HepG2 (cell line): Measurements from ENCODE around the gene NOVA2. TPM values are rescaled to one million over a fixed set of nuclear protein-coding genes. Genes with fewer than 3 reads are reported as not detected.

ENCODE experiments used
- ATAC-seq: fragments of 200-7000 bp; cut with Tn5 transposase; 3 replicates; pipeline ENCODE4 v1.9.1; 2020; ENCODE audit warnings: mild to moderate bottlenecking, moderate library complexity
- BruUV-seq: library from RNA; stranded (reverse); fragments of 400-500 nt; replicated peaks from 2 replicates; lab custom pipeline; 2021; lab: Mats Ljungman, UMichigan
- CTCF ChIA-PET: fragments of 300-600 bp; formaldehyde crosslinking; extraction: SDS; loops from one replicate; lab custom pipeline; 2021; ENCODE audit warnings: low total read pairs, inconsistent platforms, low intra/inter-chr PET ratio; lab: Yijun Ruan, JAX
- POLR2A ChIA-PET: fragments of 350-600 bp; sonication (Branson Sonifier 250); formaldehyde crosslinking; loops from one replicate; lab custom pipeline; 2020; ENCODE audit warnings: antibody characterized with exemption, inconsistent platforms; lab: Yijun Ruan, JAX
- DNase-seq: peaks from one replicate; pipeline ENCODE4 v3.0.0-alpha.2; 2015; ENCODE audit warnings: low spot score
- FAIRE-seq: peaks from 3 replicates; lab custom pipeline; 2011; peaks lifted over from hg19 to GRCh38; lab: Jason Lieb, UNC
- H2AFZ ChIP-seq: one replicate; pipeline ENCODE4 v1.6.1; 2011; ENCODE audit warnings: low read length, inconsistent platforms
- H3K27ac ChIP-seq: fragments of 300-600 bp; 3 replicates; pipeline ENCODE4 v1.8.0; 2011; ENCODE audit warnings: mixed run types, mild to moderate bottlenecking, mixed read lengths, low read length, inconsistent platforms; ENCODE audit not compliant: insufficient read depth; ENCODE audit errors: extremely low read length
- H3K27me3 ChIP-seq, 2 experiments: fragments of 200-600 bp in 1 of 2; 2 replicates in 1 of 2; 3 replicates in 1 of 2; pipeline versions ENCODE4 v1.6.0 to v1.8.0; 2011; ENCODE audit warnings: low read length in 2 of 2, mild to moderate bottlenecking in 2 of 2, moderate library complexity in 2 of 2, inconsistent platforms in 1 of 2; ENCODE audit not compliant: insufficient read depth in 2 of 2, control insufficient read depth in 1 of 2
- H3K36me3 ChIP-seq, 2 experiments: fragments of 200-600 bp in 1 of 2; replicated peaks in 1 of 2; 2 replicates in 1 of 2; 3 replicates in 1 of 2; pipeline versions ENCODE4 v1.5.1 to v1.8.0; 2011; ENCODE audit warnings: low read length in 2 of 2, inconsistent platforms in 1 of 2; ENCODE audit not compliant: insufficient read depth in 2 of 2, control insufficient read depth in 1 of 2
- H3K4me1 ChIP-seq: 2 replicates; pipeline ENCODE4 v1.5.1; 2012; ENCODE audit warnings: low read length, inconsistent platforms; ENCODE audit not compliant: insufficient read depth
- H3K4me2 ChIP-seq: 2 replicates; pipeline ENCODE4 v1.6.0; 2011; ENCODE audit warnings: low read depth, low read length, inconsistent platforms
- H3K4me3 ChIP-seq, 3 experiments: fragments of 200-600 bp in 1 of 3; sonication (generic), shearing (Covaris generic) in 1 of 3; replicated peaks in 1 of 3; 2 replicates each; pipeline ENCODE4 v1.5.1; 2011 to 2016; ENCODE audit warnings: low read length in 3 of 3, inconsistent platforms in 2 of 3, low read depth in 2 of 3, mild to moderate bottlenecking in 2 of 3, control low read depth in 1 of 3, mixed read lengths in 1 of 3; ENCODE audit not compliant: insufficient read depth in 1 of 3
- H3K79me2 ChIP-seq: one replicate; pipeline ENCODE4 v1.6.1; 2011; ENCODE audit warnings: low read length, inconsistent platforms; ENCODE audit not compliant: insufficient read depth
- H3K9ac ChIP-seq: 2 replicates; pipeline ENCODE4 v1.6.0; 2011; ENCODE audit warnings: mild to moderate bottlenecking, low read depth, low read length, inconsistent platforms; ENCODE audit not compliant: insufficient read depth
- H3K9me3 ChIP-seq: 2 replicates; pipeline ENCODE4 v1.5.1; 2012; ENCODE audit warnings: mild to moderate bottlenecking, low read length
- H4K20me1 ChIP-seq: 2 replicates; pipeline ENCODE4 v1.6.0; 2011; ENCODE audit warnings: inconsistent platforms, mild to moderate bottlenecking, low read length, moderate library complexity; ENCODE audit not compliant: insufficient read depth
- PRDM4 ChIP-seq: sonication (generic); formaldehyde crosslinking; IDR thresholded peaks from 2 replicates; pipeline ENCODE4 v1.9.0; 2021; ENCODE audit warnings: missing genetic modification reagents, borderline replicate concordance
- TBX2 ChIP-seq: sonication (generic); formaldehyde crosslinking; IDR thresholded peaks from 2 replicates; pipeline ENCODE4 v1.5.0; 2020; ENCODE audit warnings: missing genetic modification reagents, mild to moderate bottlenecking, borderline replicate concordance
- ZNF317 ChIP-seq: sonication (generic); formaldehyde crosslinking; IDR thresholded peaks from 2 replicates; pipeline ENCODE4 v1.5.0; 2020; ENCODE audit warnings: mild to moderate bottlenecking, missing genetic modification reagents
- ZNF496 ChIP-seq: sonication (generic); formaldehyde crosslinking; IDR thresholded peaks from 2 replicates; pipeline ENCODE4 v1.8.1; 2023; ENCODE audit warnings: mild to moderate bottlenecking, moderate library complexity, missing genetic modification reagents; ENCODE audit not compliant: insufficient replicate concordance
- WGBS: methylation state at CpG from one replicate; pipeline ENCODE4 v1.1.6; 2017; ENCODE audit warnings: low lambda C conversion rate; 5-methylcytosine and 5-hydroxymethylcytosine counted together
- in situ Hi-C: cut with HindIII; loops from 2 replicates; pipeline ENCODE4 v1.10.0; 2017; ENCODE audit warnings: low pct_unique_long_range_greater_than_20kb; ENCODE audit not compliant: extremely low pct_ligation_motif_present
- intact Hi-C: fragments of 100-400 bp; cut with micrococcal nuclease; formaldehyde crosslinking; loops from one replicate; pipeline ENCODE4 v1.10.0; 2022; ENCODE audit not compliant: unreplicated experiment
- polyA plus RNA-seq, 8 experiments: library from polyadenylated mRNA; depleted of rRNA in 3 of 8; stranded (reverse) in 7 of 8; unstranded in 1 of 8; fragments of >200 nt; fragmentation: Illumina TruSeq in 4 of 8; extraction: Trizol in 4 of 8; gene quantifications; 2 replicates each; pipeline versions ENCODE4 v1.2.1 to v1.2.3, GENCODE V29; 2011 to 2016; ENCODE audit warnings: low read depth in 4 of 8, missing spikeins in 1 of 8, mixed read lengths in 1 of 8; ENCODE audit not compliant: insufficient read depth in 1 of 8
- total RNA-seq, 5 experiments: library from RNA; depleted of rRNA; stranded (reverse); fragments of >200 nt; fragmentation: Illumina TruSeq; extraction: Trizol; gene quantifications; 2 replicates each; pipeline ENCODE4 v1.2.3, GENCODE V29; 2016; ENCODE audit warnings: low read depth in 1 of 5

Gene NOVA2
- total and polyA plus RNA-seq, 2 of the 13 experiments (the other 11 are each of a cell fraction or from before 2014, with no cell fraction given), result not detected

GRCh38 chr19:46000491-46001246, 27.0 kb upstream of the NOVA2 start:
- Histone ChIP-seq H3K9ac (no peak overlapping the region), H4K20me1 (no peaks in the 10 kb centered on the region), H3K36me3 (0 out of 5 replicates have a peak, but pooled peaks cover 0 to 1% of the 10 kb centered on the region in 2 experiments), H3K79me2 (peaks cover 7% of the 10 kb centered on the region), H3K9me3 (no peaks in the 10 kb centered on the region), H3K4me3 (no peak overlapping the region), H3K27ac (no peak overlapping the region), H3K4me1 (peaks cover 12% of the 10 kb centered on the region; the same call in 1 of the 2 replicates), H2AFZ (no peak overlapping the region), H3K27me3 (no peaks in the 10 kb centered on the region), H3K4me2 (no peak overlapping the region)
- CTCF ChIA-PET, result no interaction called here
- TF ChIP-seq TBX2 (no peak), ZNF496 (CRISPR knock-in tag) (no peak), PRDM4 (CRISPR knock-in tag) (no peak), ZNF317 (CRISPR knock-in tag) (no peak)
- 93% methylated on average over 33 of the region's 34 CpGs for WGBS
- DNase-seq (no peak), FAIRE-seq (no peak), ATAC-seq (no peak)
- POLR2A ChIA-PET, result no interaction called here
- in situ Hi-C loops (loop anchor here (10.0 kb wide), 1 partner anchor 86 kb away; the partner anchor contains the start of gene NANOS2), intact Hi-C loops (no loop called here)
- no TSS peak for BruUV-seq
